Activated CD4-positive, CD25-positive, alpha-beta regulatory T cell treated with anti-CD3 and anti-CD28 coated beads, Interleukin-2, amount 50 U/mL, for 72 hours (primary cell): Measurements from ENCODE around the gene KIRREL3.

Experiments
- DNase-seq: peaks from one replicate; pipeline ENCODE4 v3.0.0; 2021

KIRREL3 gene

GRCh38 chr11:126431401-126432064 lies 569.0 kb downstream of the KIRREL3 start:
- no peak for DNase-seq

- DNase-seq, result no peak
Observed at GRCh38 chr11:126430581-126431335, 569.8 kb downstream of the KIRREL3 start.

- DNase-seq, result no peak
Observed at GRCh38 chr11:126426820-126427749, 573.5 kb downstream of the KIRREL3 start.

GRCh38 chr11:126426106-126426505 lies 574.5 kb downstream of the KIRREL3 start:
- DNase-seq, result no peak

GRCh38 chr11:126424471-126425039 lies 576.0 kb downstream of the KIRREL3 start:
- DNase-seq, result no peak

GRCh38 chr11:126423743-126424142 lies 576.8 kb downstream of the KIRREL3 start:
- DNase-seq, result no peak

GRCh38 chr11:126423154-126423553 lies 577.4 kb downstream of the KIRREL3 start:
- no peak for DNase-seq

GRCh38 chr11:126422446-126422845 lies 578.1 kb downstream of the KIRREL3 start:
- no peak for DNase-seq

GRCh38 chr11:126421271-126421671 lies 579.3 kb downstream of the KIRREL3 start:
- no peak for DNase-seq

- no peak for DNase-seq
Observed at GRCh38 chr11:126420698-126421256, 579.8 kb downstream of the KIRREL3 start.

- no peak for DNase-seq
Observed at GRCh38 chr11:126419801-126420697, 580.5 kb downstream of the KIRREL3 start.

GRCh38 chr11:126418887-126419286 lies 581.7 kb downstream of the KIRREL3 start:
- DNase-seq, result no peak

GRCh38 chr11:126417091-126417862 lies 583.3 kb downstream of the KIRREL3 start:
- no peak for DNase-seq

GRCh38 chr11:126416542-126417090 lies 584.0 kb downstream of the KIRREL3 start:
- peak; percentile 68 for DNase-seq

- DNase-seq, result no peak
Observed at GRCh38 chr11:126415669-126416420, 584.7 kb downstream of the KIRREL3 start.

GRCh38 chr11:126415128-126415527 lies 585.4 kb downstream of the KIRREL3 start:
- no peak for DNase-seq

- no peak for DNase-seq
Observed at GRCh38 chr11:126414615-126415014, 586.0 kb downstream of the KIRREL3 start.

- DNase-seq, result no peak
Observed at GRCh38 chr11:126413843-126414405, 586.6 kb downstream of the KIRREL3 start.

- no peak for DNase-seq
Observed at GRCh38 chr11:126413426-126413825, 587.1 kb downstream of the KIRREL3 start.
